Uterus (tissue), 4 donors: Measurements from ENCODE around the gene LRRC71. TPM values are rescaled to one million over a fixed set of nuclear protein-coding genes. Genes with fewer than 3 reads are reported as not detected.

Source experiments
- DNase-seq, 2 donors: peaks; one replicate each; pipeline ENCODE4 v3.0.0-alpha.2; 2019 to 2020
- H3K27ac ChIP-seq, 2 donors: fragments of 200-600 bp; sonication (generic); 1 replicate in 1 of 2; 2 replicates in 1 of 2; pipeline ENCODE4 v1.5.1; 2016 to 2018
- H3K27me3 ChIP-seq, 2 donors: fragments of 200-600 bp; sonication (generic); one replicate each; pipeline ENCODE4 v1.5.1; 2018 to 2019; ENCODE audit warnings: control low read depth in 1 of 2
- H3K36me3 ChIP-seq, 2 donors: fragments of 200-600 bp; sonication (generic); one replicate each; pipeline ENCODE4 v1.5.1; 2019; ENCODE audit warnings: control low read depth in 1 of 2
- H3K4me1 ChIP-seq, 2 donors: fragments of 200-600 bp; sonication (generic); one replicate each; pipeline ENCODE4 v1.5.1; 2018 to 2019; ENCODE audit warnings: control low read depth in 1 of 2
- H3K4me3 ChIP-seq, 2 donors: fragments of 200-600 bp; sonication (generic); 1 replicate in 1 of 2; 2 replicates in 1 of 2; pipeline ENCODE4 v1.5.1; 2018 to 2019; ENCODE audit warnings: mild to moderate bottlenecking in 1 of 2
- H3K9me3 ChIP-seq, 2 donors: fragments of 200-600 bp; sonication (generic); one replicate each; pipeline ENCODE4 v1.5.1; 2019; ENCODE audit warnings: control low read depth in 1 of 2
- POLR2A ChIP-seq, 2 donors: fragments of 450-650 bp; IDR thresholded peaks; one replicate each; pipeline ENCODE4 v1.6.1; 2016; ENCODE audit warnings: antibody characterized with exemption in 2 of 2, mild to moderate bottlenecking in 1 of 2, moderate library complexity in 1 of 2
- intact Hi-C: fragments of 100-400 bp; cut with DNase I; formaldehyde crosslinking; loops from one replicate; pipeline ENCODE4 v1.15.1; 2023; ENCODE audit warnings: low total_unique reads
- total RNA-seq, 4 donors: library from RNA; depleted of rRNA in 3 of 4; stranded (reverse); fragments of >200 nt in 3 of 4; gene quantifications; one replicate each; pipeline versions ENCODE4 v1.1.0 to v1.2.4, GENCODE V29; 2014 to 2023
- TF ChIP-seq, protein P1 (sequence below), 4 experiments: fragments of 200-600 bp in 2 of 4; fragments of 450-650 bp in 2 of 4; sonication (generic) in 2 of 4; IDR thresholded peaks; one replicate each; pipeline ENCODE4 v1.5.1; 2016 to 2019; ENCODE audit warnings: antibody characterized with exemption in 4 of 4, mild to moderate bottlenecking in 2 of 4, moderate library complexity in 1 of 4
- donor health status: DM: yes; HTN: yes; CAD: no.

Gene LRRC71
- total RNA-seq, 4 donors from 2014 or later = 0.48 to 3.8 (median 0.91) TPM; not detected in 1

GRCh38 chr1:156936721-156937220, 16.3 kb downstream of the LRRC71 start:
- Histone ChIP-seq H3K9me3 (no peaks in the 10 kb centered on the region), H3K4me3 (no peak overlapping the region), H3K27me3 (no peaks in the 10 kb centered on the region), H3K27ac (no peak overlapping the region), H3K36me3 (no peaks in the 10 kb centered on the region), H3K4me1 (no peaks in the 10 kb centered on the region)
- intact Hi-C loops = no loop called here
- no peak for DNase-seq
- no peak for TF ChIP-seq POLR2A (IDR thresholded peaks at IDR 0.05)
- TF ChIP-seq, protein P1, sequence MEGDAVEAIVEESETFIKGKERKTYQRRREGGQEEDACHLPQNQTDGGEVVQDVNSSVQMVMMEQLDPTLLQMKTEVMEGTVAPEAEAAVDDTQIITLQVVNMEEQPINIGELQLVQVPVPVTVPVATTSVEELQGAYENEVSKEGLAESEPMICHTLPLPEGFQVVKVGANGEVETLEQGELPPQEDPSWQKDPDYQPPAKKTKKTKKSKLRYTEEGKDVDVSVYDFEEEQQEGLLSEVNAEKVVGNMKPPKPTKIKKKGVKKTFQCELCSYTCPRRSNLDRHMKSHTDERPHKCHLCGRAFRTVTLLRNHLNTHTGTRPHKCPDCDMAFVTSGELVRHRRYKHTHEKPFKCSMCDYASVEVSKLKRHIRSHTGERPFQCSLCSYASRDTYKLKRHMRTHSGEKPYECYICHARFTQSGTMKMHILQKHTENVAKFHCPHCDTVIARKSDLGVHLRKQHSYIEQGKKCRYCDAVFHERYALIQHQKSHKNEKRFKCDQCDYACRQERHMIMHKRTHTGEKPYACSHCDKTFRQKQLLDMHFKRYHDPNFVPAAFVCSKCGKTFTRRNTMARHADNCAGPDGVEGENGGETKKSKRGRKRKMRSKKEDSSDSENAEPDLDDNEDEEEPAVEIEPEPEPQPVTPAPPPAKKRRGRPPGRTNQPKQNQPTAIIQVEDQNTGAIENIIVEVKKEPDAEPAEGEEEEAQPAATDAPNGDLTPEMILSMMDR (IDR thresholded peaks at IDR 0.05) = no peak

- DNase-seq = no peak
- H3K27ac ChIP-seq = no peak overlapping the region
- H3K4me3 ChIP-seq = no peak overlapping the region
- no peak for TF ChIP-seq POLR2A (IDR thresholded peaks at IDR 0.05)
- TF ChIP-seq, protein P1 (IDR thresholded peaks at IDR 0.05) = no peak
- no peaks in the 10 kb centered on the region for H3K36me3 ChIP-seq
- H3K4me1 ChIP-seq = no peaks in the 10 kb centered on the region
- no peaks in the 10 kb centered on the region for H3K9me3 ChIP-seq
- no peaks in the 10 kb centered on the region for H3K27me3 ChIP-seq
- intact Hi-C loops = no loop called here
These were observed 17.5 kb downstream of the LRRC71 start for GRCh38 chr1:156937883-156938282.

GRCh38 chr1:156938813-156939212, 18.4 kb downstream of the LRRC71 start:
- Histone ChIP-seq H3K4me3 (no peak overlapping the region), H3K27ac (no peak overlapping the region), H3K4me1 (no peaks in the 10 kb centered on the region), H3K36me3 (no peaks in the 10 kb centered on the region), H3K27me3 (no peaks in the 10 kb centered on the region), H3K9me3 (no peaks in the 10 kb centered on the region)
- no peak for DNase-seq
- intact Hi-C loops = no loop called here
- no peak for TF ChIP-seq POLR2A (IDR thresholded peaks at IDR 0.05)
- TF ChIP-seq, protein P1 (IDR thresholded peaks at IDR 0.05) = no peak

- intact Hi-C loops = no loop called here
- no peaks in the 10 kb centered on the region for H3K27me3 ChIP-seq
These were observed 19.4 kb downstream of the LRRC71 start for GRCh38 chr1:156939786-156940334.

GRCh38 chr1:156941675-156942074, 21.2 kb downstream of the LRRC71 start:
- no peak for DNase-seq
- H3K4me1 ChIP-seq = no peaks in the 10 kb centered on the region
- H3K36me3 ChIP-seq = no peaks in the 10 kb centered on the region
- no peak overlapping the region for H3K27ac ChIP-seq
- TF ChIP-seq, protein P1 (IDR thresholded peaks at IDR 0.05) = no peak
- no peak for TF ChIP-seq POLR2A (IDR thresholded peaks at IDR 0.05)
- no peaks in the 10 kb centered on the region for H3K27me3 ChIP-seq
- no peak overlapping the region for H3K4me3 ChIP-seq
- H3K9me3 ChIP-seq = no peaks in the 10 kb centered on the region
- intact Hi-C loops = no loop called here

More at GRCh38 chr1:156939786-156940334, 19.4 kb downstream of the LRRC71 start:
- Histone ChIP-seq H3K27ac (no peak overlapping the region), H3K36me3 (no peaks in the 10 kb centered on the region), H3K4me3 (no peak overlapping the region), H3K4me1 (no peaks in the 10 kb centered on the region), H3K9me3 (no peaks in the 10 kb centered on the region)
- no peak for TF ChIP-seq POLR2A (IDR thresholded peaks at IDR 0.05)
- TF ChIP-seq, protein P1 (IDR thresholded peaks at IDR 0.05) = no peak
- DNase-seq = no peak
